GM21576 (cell line): ENCODE data around the gene KCNE4.
A peak's percentile ranks its signal among the peaks of the same experiment; 100 is the strongest.

Source experiments
- ATAC-seq: cut with Tn5 transposase; IDR thresholded peaks from one replicate; pipeline ENCODE4 v1.9.1; 2021; ENCODE audit warnings: mild to moderate bottlenecking, moderate library complexity; ENCODE audit not compliant: unreplicated experiment

The KCNE4 gene

GRCh38 chr2:223040527-223040926 is 11.5 kb upstream of the KCNE4 start:
- no peak for ATAC-seq

- no peak for ATAC-seq
Observed at GRCh38 chr2:223041527-223042109, 10.4 kb upstream of the KCNE4 start.

- ATAC-seq: no peak
Observed at GRCh38 chr2:223042284-223042683, 9.7 kb upstream of the KCNE4 start.

- no peak for ATAC-seq
Observed at GRCh38 chr2:223042704-223043118, 9.3 kb upstream of the KCNE4 start.

GRCh38 chr2:223043164-223043941 is 8.6 kb upstream of the KCNE4 start:
- ATAC-seq: no peak

GRCh38 chr2:223044092-223044836 is 7.7 kb upstream of the KCNE4 start:
- ATAC-seq: no peak

- ATAC-seq: no peak
Observed at GRCh38 chr2:223044916-223045700, 6.9 kb upstream of the KCNE4 start.

GRCh38 chr2:223046470-223047040 is 5.4 kb upstream of the KCNE4 start:
- no peak for ATAC-seq

GRCh38 chr2:223047260-223047761 is 4.7 kb upstream of the KCNE4 start:
- no peak for ATAC-seq

- ATAC-seq: peak; percentile 70
Observed at GRCh38 chr2:223048519-223048918, 3.5 kb upstream of the KCNE4 start.

GRCh38 chr2:223049356-223049755 is 2.6 kb upstream of the KCNE4 start:
- no peak for ATAC-seq

- ATAC-seq: no peak
Observed at GRCh38 chr2:223050188-223050587, 1.8 kb upstream of the KCNE4 start.

GRCh38 chr2:223050900-223051504 is 988 bp upstream of the KCNE4 start:
- no peak for ATAC-seq

- ATAC-seq: no peak
Observed at GRCh38 chr2:223052548-223053483, 826 bp downstream of the KCNE4 start.

- ATAC-seq: no peak
Observed at GRCh38 chr2:223053484-223054192, 1.6 kb downstream of the KCNE4 start.

- ATAC-seq: no peak
Observed at GRCh38 chr2:223054193-223054781, 2.3 kb downstream of the KCNE4 start.

- no peak for ATAC-seq
Observed at GRCh38 chr2:223055140-223055539, 3.1 kb downstream of the KCNE4 start.

- ATAC-seq: no peak
Observed at GRCh38 chr2:223055836-223056235, 3.8 kb downstream of the KCNE4 start.
